Activated gamma-delta T cell treated with anti-CD3 and anti-CD28 coated beads, Interleukin-2, amount 50 U/mL, for 16 hours (primary cell): Measurements from ENCODE around the gene TSTD2.
"Not testable (repeated sequence)": the region's sequence is repeated elsewhere in the genome, so short reads cannot be mapped to it uniquely, and the experiment has no call there.

Experiments used
- DNase-seq: peaks from one replicate; pipeline ENCODE4 v3.0.0-alpha.2; 2020; ENCODE audit warnings: low read depth

TSTD2 gene

DNA sequence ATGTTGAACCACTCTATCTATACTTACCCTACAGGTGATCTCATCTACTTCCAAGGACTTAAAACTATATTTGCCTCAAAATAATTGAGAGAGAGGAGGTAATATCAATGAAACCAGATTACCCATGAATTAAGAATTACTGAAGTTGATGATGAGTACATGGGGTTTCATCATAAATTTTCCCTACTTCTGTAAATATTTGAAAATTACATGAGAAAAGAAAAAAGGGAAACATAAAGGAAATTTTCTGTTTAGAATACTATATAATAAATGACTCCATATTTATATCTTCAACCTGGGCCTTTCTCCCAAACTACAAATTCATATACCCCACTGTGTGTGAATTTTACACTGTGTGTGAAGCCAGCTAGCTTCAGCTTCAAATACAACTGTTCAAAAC lies 2.6 kb downstream of the TSTD2 start:
- DNase-seq = no peak

DNA sequence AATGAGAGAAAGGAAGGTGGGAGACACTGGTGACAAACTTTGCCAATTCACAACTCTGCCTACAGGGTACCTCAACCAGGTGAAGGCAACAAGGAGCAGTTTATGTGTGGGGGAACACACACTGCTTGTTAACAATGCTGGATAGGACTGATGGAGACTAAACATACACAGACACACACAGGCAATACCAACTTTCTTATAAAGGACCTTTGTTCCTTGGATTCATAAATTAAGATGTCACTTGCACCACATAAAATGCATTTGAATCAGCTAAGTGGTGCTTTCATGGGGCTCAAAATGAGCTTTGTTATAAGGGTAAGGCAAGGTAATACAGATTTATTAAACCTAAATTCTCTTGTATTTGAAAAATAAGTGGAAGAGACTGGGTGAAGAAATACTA lies 4.0 kb downstream of the TSTD2 start:
- no peak for DNase-seq

DNA sequence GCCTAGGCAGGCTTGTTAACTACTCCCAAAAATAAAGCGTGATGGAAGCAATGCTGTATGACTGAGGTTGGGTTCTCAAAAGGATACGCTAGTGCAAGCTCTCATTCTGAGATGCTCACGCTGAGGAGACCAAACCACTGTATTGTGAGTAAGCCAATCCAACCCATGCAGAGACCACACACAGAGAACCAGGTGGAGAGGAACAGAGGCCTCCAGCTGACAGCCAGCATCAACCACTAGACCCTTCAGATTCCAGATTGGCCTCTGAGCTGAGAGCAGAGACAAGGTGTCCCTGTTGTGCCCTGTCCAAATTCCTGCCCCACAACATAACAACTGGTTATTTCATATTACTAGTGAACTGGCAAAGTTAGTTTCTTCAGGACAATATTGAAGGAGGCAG lies 4.5 kb downstream of the TSTD2 start:
- DNase-seq = no peak

DNA sequence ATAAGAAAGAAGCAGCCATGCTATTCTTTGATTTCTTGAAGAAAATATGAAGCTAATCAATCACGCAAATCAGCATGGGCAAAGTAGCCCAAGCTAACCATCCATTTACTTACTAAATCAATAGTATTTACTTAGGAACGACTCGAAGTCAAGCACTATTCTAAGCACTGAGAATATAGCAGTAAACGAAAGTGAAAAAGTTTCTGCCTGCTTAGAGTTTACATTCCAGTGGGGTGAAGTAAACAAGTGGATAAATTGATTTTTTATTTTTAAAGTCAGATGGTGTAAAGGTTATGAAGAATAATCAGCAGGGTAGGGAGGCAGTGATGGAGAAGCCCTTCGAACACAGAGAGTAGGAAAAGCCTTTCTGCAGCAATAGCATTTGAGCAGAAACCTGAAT lies 5.5 kb downstream of the TSTD2 start:
- DNase-seq = no peak

DNA sequence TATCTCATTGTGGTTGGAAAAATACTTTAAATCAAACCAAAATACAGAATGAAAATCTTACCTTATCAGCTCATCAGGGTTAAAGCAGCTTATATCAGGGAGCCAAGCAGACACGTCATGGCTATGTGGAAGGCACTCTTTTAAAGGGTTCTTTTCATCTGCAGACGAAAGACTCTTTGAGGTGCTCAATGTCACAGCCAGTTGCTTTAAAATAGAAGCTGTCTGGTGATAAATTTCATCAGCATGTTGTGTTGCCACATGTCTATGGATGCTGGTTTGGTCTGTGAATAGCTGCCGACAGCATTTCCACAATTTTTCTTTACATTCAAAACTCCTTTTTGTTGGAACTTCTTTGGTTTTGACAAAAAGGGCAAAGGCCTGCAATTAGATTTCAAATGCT lies 7.5 kb downstream of the TSTD2 start:
- no peak for DNase-seq

DNA sequence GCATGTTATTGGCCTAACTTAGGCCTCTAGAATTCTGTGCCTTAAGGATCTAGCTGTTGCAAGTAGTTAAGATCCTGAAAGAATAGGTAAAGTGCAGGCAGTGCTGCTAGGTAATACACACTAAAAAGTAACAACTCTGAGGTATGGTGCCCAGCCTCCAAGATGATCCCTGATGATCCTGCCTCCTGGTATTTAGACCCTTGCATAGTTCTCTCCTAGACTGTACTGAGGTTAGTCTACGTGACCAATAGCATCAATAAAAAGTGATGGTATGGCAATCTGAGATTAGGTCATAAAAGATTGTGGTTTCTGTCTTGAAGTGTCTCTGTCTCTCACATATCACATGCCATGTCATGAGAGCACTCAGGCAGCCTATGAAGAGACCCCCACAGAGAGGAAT lies 9.2 kb downstream of the TSTD2 start:
- DNase-seq = no peak

DNA sequence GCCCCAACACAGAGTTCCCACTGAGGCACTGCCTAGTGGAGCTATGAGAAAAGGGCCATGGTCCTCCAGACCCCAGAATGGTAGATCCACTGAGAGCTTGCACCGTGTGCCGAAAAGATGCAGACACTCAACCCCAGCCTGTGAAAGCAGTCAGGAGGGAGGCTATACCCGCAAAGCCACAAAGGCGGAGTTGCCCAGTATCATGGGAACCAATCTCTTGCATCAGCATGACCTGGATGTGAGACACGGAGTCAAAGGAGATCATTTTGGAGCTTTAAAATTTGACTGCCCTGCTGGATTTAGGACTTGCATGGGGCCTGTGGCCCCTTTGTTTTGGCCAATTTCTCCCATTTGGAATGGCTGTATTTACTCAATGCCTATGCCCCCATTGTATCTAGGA lies 10.7 kb downstream of the TSTD2 start:
- DNase-seq = not testable (repeated sequence)

DNA sequence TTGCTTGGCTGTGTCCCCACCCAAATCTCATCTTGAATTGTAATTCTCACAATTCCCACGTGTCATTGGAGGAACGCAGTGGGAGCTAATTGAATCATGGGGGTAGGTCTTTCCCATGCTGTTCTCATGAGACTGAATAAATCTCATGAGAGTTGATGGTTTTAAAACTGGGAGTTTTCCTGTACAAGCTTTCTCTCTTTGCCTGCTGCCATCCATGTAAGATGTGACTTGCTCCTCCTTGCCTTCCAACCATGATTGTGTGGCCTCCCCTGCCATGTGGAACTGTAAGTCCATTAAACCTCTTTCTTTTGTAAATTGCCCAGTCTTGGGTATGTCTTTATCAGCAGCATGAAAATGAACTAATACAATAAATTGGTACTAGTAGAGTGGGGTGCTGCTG lies 13.1 kb downstream of the TSTD2 start:
- DNase-seq = not testable (repeated sequence)

DNA sequence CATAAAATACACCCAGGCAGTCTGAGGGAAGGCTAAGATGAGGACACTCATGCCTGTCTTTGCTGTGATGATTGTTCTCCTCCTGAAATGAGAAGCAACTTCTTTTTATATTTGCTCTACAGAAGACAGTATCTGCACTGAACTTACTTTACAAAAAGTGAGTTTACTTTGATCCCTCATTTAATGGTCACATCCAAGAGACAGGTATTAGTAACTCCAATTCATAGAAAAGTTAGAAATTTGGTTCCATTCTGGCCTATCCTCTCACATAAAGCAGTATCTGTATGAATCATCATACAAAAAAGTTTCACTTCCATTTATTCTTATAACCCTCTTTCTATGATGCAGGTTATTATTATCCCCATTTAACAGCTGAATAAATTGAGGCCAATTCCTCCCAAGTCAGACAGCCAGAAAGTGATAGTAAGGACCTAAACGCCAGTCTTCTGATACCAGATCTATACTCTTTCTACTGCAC lies 15.2 kb downstream of the TSTD2 start:
- DNase-seq = no peak

DNA sequence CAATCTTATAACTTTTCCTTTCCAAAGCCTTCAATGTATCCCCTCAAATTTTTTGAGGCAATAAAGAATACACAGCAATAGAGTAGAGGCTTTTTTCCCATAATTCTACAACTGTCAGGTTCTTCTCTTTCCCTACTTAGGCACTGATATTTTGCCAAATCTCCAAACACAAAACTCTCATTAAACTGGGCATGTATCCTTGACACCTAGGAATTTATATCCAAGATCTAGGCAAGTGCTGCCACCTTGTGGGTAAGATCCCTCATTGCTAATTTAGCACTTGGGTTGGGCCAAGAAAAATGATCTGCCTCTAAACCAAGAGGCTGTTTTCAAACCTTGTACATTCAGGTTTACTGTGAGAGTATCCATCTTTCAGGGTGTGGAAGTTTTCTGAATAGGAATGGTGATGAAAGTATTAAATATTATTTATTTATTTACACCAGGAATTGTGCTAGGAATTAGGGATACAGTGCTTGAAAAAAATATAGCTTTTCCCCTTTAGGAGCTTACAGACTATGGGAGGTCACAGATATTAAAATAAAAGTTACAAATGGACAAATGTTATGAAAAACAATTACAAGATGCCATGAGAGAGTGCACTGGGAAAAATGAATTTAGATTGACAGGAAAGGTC lies 17.6 kb downstream of the TSTD2 start:
- peak; percentile 24 for DNase-seq

DNA sequence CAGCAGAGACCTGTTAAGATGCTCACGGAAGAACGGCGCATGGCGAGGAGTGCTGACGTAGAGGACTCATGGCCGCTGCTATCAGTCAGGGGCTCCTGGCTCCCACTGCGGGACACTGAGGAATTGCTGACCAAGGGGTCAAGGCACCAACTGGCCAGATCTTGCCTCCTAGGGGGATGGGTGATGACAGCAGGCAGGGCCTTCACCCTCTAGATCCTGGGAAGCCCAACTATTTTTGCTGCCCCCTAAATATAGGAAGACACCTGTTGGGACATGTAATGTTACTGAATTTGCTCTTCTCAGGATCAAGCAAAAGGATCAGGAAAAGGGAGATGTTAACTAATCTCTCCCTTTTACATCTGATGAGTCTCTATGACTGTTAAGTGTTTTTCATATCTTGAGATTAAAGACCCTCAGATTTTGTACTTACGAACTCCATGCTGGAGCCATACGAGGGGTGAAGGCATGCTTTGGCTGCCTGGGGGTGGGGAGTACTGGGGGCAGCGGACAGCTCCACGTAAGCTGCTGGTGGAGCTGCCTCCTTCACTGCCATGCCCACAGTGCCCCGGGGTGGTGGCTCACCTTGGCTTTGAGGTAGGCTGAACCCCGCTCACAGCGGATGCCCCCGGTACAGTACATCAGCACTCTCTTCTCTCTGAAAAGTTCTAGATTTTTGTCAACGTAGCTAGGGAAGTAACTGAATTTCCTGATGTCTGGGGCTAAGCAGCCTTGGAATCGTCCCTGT lies 28.1 kb downstream of the TSTD2 start:
- DNase-seq = no peak

DNA sequence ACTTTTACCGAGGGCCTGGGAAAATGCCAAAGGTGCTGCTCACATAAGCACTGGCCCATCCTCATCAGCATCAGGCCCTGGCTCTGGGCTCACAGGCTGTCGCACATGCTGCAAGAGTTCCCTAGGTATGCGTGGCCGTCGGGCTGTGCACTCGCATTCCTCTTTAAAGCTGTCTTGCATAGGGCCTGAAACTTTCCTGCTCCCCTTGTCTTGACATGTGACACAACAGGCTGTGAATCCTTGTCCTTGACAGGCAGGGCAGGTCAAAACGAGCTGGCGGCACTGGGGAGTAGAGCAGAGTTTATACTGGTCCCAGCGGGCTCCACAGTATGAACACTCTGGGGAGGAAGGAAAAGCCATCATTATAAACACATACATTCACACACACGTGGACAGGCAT lies 30.7 kb downstream of the TSTD2 start:
- DNase-seq = no peak

DNA sequence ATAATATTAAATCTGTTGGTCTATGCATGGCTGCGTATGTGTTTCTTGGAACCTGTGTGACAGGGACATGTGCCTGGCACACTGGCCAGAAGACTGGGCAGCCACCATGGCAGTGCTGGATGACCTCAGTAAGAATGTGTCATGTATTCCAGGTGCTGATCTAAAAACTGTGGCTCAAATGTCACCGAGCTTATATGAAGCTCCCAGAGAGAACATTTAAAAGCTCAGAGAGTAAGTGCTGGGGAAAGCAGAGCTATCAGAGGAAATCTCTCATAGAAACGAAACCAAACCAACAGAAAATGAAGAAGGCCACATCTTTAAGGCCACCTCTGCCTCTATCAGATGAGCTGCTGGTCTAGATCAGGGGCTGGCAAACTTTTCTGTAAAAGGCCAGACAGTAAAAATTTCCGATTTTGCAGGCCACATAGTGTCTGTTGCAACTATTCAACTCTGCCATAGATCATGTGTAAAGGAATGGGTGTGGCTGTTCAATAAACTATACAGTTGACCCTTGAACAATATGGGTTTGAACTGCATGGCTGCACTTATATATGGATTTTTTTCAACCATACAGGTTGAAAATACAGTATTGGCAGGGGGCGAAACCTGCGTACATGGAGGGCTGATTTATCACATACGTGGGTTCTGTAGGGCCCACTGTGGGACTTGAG lies 31.8 kb downstream of the TSTD2 start:
- no peak for DNase-seq

DNA sequence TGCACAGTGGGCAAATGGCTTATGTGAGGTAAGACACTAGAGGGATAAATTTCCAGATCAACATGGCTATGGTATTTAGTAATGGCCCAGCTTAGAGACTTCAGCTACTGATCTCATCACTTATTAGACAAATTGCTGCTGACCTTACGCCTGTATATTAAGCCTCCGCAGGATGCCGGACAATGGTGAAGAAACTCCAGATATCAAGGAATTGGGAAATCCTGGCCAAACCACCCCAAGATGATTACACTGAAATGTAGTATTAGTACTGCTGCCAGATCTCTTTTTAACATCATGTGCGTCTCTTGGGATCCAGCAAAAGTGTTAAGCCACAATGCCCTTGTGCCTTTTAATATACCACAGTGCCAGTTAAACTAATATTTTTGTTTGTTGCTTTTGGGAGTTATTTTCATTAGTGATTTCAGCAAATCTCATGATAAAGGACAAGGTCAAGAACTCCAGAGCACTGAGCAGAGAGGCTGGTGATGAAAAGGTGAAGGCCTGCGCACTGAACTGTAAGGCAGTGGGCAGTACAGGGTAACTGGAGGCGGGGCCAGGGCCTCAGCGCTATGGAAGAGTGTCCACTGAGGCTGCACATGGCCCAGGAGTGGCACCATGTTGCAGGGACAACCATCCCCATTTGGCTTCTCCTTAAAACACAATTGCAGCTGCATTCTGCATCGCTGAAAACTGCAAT lies 32.5 kb downstream of the TSTD2 start:
- no peak for DNase-seq

DNA sequence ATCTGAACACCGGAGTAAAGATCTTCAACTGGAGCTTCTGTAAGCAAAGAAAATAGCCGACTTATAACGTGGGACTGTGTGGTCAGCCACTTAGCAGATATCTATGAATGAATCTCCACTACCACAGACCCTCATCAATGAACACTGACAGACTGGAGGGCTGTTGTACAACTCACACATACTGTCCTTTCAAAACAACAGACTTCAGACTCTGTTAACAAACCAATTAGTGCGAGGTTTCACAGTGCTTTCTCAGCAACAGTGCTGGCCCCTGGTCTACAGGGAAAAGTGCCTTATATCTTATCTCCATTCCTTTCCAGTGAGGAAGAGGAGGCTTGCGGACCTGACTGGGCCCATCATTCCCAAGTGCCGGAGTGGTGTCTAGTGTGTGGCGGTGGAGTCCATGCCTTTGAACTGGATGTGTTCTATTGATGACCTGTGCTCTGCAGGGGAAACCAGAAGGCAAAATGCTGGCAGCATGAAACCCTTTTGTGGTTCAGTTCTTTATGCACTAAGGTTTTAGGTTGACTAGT lies 33.8 kb downstream of the TSTD2 start:
- DNase-seq = no peak

DNA sequence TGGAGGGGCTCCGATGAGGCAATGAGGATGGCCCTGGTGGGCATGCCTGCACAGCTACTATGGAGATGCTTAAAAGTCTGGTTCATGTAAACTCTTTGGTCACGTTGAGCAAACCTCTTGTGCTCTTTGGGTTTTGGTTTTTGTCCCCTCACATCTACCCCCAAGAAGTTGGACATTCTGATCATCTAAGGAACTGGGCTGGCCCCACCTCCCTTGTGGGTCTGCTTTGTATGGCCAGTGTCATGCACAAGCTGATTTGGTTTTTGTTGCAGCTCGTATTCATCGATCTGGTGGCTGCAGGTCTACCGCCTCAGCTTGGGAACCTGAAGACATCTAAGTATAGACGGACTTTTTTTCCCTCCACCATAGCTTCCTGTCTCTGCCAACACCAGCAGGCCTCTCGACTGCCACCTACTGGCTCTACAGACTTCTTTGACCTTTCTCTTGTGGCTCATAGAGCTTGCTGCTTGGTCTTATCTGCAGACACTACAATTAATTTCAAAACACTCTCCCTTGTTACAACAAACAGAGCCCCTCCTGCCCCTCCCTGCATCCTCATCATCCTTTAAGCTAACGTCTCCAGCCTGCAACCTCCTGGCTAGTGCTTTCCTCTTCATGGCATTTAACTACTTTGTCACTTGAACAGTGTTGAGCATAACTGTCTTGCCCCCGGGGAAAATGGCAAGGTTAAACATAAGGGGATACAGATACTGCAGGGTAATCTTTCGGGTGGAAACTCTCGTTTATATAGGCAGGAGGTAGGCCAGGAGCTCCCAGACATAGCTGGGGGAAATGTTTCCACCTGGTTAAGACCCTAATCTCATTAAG lies 34.5 kb downstream of the TSTD2 start:
- peak; percentile 43 for DNase-seq

DNA sequence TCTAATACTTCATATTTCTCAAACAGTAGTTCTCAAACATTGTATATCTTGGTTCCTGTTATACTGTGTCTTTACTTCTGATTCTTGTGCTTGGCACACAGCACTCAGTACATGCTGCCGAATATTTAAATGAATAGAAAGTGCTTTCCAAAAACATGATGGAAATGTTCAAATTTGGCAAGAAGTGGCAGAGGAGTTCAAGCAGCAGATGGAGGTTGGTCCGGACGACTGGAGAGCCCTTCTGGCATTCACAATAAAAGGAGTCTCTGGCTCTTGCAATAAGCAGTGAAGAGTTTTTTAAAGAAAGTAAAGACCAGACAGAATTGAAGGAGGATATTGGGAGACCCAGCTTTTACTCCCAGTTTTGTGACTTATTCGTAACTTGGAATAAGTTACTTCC lies 36.3 kb downstream of the TSTD2 start:
- DNase-seq = no peak

DNA sequence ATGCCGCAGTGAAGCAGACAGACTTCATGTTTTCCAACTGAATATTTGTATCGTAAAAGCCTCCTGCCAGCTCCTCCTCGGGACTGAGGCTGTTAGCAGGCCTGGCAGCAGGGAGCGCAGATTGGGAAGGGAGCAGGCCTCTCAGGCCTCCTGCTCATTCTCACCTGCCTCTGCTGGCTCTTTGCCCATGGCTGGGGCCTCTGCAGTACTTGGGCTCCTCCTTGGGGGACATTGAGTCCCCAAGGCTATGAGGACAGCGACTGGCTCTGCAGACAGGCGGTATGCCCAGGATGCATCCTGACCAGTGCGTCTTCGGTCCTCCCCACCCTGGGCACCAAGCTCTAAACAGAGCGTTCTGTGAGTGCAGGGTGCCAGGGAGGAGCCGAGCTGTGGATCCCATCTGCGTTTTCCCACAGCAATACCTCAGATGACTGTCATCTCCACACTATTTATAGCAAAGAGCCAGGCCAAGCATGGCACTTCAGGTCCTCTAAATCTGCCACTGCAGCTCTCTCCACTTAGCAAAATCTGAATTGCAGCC lies 38.7 kb downstream of the TSTD2 start:
- no peak for DNase-seq

DNA sequence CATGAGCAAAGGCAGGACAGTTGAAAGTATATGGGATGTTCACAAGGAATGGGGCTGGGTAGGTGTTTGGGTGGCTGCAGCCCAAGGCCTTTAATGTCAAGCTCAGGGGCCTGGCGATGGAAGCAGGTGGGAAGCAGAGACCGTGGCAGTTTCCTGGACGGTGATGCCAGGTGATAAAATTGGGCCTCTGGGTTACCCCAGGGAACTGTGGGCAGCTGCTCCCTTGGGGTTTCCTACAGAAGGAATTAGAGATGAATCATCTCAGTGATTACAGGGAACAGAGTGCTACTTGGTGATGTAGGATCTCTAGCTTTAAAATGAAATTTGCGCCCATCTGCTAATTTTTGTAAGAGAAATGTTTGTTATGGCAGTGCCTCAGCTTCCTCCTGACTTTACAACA lies 39.2 kb downstream of the TSTD2 start:
- DNase-seq = no peak

DNA sequence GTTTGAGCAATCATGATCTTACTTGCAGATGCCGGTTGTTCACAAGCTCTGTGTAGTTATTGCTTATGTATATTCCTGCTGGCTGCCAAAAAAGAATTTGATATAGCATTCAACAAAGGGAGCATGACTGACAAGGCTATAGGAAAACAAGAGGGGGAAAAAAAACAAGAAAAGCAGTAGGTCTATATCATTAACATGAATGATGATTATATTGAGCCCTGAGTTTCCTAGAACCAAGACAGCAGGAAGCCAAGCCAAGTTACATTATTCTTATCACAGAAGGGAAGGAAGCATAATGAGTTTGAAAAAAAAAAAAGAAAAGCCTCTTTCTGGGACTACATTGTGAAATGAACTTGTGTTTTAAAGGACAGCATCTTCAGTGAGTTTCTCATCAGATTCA lies 41.0 kb downstream of the TSTD2 start:
- DNase-seq = no peak

DNA sequence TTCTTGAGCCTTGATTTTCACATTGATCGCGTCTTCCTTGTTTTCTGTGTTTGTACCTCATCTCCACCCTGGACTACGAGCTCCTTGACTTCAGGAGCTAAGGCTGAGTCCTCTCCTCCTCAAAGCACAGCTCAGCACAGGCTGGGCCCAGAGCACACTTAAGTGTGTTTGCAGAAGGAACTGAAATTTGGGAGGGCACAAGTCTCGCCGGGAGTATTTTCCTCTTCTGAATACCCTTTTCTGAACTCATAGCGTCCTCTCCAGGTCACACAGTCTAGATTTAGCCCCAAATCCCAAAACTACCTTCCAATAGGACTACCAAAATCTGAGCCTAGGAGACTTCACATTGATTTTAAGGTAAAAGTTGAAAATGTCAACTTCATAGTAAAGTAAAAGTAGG lies 41.6 kb downstream of the TSTD2 start:
- no peak for DNase-seq
